Activated T-helper 1 cell treated with Interleukin-2 at 50 U/mL for 16 hours (primary cell): ENCODE results near the gene PSMC3.

ENCODE experiments used
- DNase-seq: peaks from one replicate; pipeline ENCODE4 v3.0.0-alpha.2; 2020; ENCODE audit warnings: low read depth

The PSMC3 gene

DNA sequence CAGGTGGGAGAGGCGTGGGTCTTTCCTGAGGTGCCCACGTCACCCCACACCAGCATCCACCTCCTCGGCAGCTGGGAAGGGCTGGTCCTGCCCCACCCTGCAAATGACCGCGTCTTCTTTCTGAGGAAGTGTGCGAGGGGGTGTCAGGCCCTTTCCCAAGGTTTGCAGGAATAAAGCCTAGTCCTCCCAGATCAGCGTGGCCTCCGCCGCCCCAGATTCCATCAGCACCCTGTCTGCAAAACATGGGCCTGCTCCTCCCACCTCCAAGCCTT lies 32.3 kb downstream of the PSMC3 start:
- DNase-seq = no peak

DNA sequence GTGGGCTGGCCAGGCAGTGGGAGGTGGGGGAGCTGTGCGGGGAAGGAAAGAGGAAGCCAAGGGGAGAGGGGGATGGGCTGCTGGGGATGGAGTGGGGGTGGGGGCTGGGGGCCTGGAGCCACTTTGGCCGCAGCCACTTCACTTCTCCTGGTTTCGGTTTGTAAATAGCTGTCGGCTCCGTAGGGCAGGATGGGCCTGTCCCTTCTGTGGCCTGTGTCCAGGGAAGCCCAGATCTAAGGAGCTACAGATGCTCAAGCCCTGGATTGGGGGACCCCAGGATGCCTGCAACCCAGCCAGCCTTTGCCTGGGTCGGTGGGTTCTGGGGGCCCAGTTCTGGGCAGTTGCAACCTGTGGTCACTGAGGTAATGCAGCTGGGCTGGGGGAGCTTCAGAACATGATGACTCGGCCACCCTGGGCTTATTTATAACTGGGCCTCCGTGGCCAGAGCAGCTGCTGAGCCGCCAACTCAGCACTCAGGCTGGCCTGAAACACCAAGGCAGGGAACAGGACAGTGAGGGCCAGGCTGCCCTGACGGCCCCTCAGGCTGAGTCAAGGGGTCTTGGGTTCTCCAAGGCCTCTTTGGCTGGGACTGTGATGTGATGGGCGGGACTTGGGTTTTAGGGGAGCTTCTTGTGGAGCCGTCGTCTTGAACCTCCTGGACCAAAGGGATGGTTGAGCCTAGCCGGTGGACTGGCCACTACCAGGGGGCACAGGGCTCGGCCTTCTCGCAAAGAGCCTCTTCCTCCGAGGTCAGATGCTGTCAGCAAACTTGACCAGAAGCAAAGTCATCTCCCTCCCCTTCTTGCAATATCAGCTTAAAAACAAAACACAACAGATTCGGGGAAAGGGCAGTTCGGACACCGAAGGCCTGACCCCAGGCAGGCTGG lies 32.8 kb downstream of the PSMC3 start:
- no peak for DNase-seq

DNA sequence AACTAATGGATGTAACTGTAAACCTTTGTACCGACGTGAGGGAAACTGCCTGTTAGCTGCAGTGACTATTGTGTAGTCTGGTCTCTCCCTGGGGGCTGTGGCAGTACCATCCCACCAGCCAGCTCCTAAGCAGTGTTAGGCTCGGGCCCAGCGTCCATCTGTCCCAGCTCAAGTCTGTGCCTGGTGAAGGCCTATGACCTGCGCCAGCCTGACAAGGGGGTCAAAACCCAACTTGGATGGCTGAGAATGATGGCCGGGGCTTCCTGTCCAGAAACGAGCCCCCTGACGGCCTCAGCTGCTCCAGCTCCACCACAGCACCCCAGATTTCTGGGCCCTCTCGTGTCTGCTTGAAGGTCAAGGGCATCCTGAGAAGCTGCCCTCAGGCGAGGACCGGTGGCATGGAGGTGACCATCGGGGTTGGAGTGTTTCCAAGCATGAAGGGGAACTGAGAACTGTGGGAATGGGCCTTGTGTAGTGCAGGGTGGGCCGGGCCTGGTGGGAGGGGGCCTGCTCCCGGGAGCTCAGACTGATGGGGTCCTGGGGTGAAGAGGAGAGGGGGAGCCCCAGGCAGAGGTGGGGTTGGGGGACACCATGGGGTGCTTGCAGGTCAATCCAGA lies 33.6 kb downstream of the PSMC3 start:
- no peak for DNase-seq

DNA sequence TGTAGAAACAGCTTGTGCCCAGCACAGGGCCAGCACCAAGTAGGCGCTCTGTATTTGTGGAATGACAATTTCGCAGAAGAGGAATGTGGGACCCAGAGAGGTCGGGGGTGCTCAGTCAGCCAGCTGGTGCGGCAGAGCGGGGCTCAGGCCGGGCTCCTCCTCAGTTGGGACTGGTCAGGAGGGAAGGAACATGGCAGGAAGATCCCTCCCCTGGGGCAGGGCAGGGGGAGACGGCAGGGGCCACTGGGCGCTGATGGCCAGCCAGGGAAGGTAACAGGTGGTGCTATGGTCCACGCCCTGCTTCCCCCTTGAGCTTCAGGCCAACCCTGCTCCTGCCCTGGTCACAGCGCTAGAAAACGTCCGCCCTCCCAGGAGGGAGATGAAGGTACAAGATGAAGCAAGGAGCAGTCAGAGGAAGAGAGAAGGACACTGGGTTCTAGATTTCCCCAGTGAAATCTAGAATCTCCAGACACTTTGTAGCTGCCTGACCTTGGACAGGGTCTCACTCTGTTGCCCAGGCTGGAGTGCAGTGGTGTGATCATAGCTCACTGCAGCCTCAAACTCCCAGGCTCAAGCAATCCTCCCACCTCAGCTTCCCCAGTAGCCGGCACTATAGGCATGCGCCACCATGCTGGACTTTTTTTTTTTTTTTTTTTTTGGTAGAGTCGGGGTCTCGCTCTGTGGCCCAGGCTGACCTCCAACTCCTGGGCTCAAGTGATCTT lies 34.4 kb downstream of the PSMC3 start:
- no peak for DNase-seq

DNA sequence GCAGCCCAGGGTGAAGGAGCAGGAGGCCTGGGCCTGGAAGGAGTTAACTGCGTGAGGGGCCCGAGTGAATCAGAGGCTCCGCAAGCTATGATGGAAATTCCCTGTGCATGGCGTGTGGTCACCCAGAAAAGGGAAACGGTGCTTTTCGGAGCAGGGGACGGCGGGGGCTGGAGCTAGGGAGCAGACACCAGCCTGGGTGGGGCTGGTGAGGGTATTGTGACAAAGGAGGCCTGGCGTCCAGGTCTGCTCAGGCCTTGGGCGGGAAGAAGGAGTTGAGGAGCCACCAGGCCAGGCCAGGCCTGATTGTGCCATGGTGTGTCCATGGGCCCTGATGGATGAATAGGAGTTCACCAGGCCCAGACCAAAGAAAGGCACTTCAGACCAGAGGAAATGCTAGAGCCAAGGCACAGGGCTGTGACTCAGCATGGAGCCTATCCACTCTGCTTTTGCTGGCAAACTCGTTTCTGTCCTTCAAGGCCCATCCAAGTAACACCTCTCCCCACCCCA lies 35.1 kb downstream of the PSMC3 start:
- no peak for DNase-seq

DNA sequence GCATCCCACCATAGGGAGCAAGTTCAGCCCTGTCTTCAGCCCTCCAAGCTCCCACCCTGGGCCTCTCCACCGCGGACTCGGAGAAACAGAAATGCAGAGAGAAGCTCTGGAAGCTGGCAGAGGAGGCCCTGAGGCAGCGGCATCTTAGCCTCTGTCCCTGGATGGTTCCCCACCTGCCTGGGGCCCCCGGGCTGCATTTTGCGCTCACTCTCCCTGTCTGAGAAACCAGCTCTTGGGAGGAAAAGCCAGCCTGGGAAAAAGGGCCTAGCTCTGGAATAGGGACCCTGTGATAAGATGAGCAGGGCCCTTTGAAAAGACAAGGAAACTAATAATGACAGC lies 35.8 kb downstream of the PSMC3 start:
- no peak for DNase-seq

DNA sequence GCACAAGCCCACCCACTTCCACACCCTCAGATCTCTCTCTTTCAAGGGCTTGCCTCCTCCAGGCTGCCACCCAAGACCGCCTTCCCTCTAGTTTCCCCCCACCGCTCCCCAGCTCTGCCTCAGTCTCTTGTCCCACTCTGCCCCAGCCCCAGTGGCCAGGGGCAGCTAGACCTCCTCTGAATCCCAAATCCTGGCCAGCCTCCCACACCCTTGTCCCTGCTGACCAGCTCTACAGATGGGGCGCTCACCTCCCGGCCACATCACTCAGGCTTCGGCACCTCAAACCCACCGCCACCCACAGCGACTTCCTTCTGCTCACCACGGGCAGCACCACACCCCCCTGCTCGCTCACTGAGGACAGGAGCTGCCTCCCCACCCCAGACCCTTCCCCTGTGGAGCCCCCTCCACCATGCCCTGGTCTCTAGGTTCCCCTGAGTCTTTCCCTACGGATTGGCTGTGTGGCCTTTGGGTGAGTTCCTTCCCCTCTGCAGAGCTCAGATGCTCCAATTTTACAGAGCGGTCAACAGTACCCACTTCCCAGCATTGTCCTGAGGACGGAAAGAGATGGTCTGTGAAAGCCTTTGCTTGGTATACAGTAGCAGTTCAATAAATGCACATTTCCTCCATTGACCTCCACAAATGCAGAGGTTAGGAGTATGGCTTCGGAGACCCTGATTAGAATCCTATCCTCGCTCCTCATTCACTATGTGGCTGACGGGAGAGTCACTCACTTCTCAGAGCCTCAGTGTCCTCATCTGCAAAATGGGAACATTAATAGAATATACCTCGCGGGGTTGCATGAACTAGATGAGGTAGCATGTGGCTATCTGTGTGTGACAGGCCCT lies 36.4 kb downstream of the PSMC3 start:
- no peak for DNase-seq

DNA sequence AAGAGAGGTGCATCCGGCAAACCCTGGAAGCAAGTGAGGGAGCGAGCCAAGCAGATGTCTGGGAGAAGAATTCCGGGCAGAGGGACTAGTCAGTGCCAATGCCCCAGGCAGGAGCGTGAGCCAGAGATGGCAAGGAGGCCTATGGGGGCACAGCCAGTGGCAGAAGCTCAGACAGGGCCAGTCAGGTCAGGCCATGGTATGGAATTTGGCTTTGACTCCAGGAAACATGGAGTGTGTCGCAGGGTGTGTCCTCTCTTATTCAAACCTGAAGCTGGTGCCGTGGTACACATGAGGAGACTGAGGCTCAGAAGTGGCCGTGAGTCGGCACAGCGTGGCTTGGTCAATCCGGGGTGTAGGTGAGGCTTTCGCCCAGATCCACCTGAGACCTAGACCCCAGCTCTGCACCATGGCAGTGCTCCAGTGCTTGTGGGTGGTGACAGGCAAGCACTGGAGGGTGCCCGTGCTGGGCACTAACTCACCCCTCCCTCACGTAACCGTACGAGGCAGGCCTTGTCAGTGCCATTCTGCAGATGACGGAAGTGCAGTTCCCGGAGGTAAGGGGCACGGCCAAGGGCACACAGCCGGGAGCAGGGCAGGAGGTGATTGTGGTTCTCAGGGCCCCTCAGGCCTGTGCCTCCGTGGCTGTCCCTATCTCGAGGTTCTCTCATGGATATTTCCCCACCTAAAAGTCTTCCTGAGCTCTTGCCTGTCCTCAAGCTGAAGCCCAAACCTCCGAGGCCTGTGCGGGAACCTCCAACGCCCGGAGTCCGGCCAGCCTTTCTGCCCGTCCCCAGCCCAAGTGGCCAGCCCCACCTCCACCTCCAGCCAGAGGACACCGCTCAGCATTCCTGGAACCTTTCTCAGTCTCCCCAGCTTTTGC lies 37.3 kb downstream of the PSMC3 start:
- DNase-seq = no peak

DNA sequence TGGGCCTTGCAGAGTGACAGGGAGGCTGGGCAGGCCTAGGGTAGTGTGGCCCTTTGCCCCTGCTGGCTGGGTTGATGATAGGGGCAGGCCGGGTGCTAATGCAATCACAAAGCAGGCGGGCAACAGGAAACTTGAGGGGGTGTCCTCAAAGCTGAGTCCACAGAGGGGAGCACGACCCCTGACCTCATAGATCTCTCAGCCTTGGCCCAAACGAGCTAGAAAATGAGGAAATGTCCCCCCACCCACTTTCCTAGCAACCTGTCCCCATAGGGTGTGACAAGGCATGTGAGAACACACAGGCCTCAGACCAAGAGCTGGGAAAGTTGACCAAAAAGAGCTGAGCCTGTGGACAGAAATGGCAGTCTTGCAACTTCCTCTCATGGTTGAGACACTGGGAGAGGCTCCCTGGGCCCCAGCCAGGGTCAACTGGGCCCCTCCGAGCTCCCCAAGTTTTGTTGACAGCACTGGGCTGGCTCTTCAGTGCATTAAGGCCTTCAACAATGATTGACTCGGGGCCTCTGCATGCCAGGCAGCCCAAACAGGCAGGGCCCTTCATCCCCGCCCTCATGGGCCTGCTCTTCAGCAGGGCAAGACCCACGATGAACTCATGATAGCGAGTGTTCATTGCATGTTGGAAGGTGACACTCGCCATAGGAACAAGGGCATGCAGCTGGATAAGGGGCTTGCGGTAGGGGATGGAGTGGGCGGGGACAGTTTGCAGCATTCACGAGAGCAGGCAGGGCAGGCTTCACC lies 38.1 kb downstream of the PSMC3 start:
- no peak for DNase-seq

DNA sequence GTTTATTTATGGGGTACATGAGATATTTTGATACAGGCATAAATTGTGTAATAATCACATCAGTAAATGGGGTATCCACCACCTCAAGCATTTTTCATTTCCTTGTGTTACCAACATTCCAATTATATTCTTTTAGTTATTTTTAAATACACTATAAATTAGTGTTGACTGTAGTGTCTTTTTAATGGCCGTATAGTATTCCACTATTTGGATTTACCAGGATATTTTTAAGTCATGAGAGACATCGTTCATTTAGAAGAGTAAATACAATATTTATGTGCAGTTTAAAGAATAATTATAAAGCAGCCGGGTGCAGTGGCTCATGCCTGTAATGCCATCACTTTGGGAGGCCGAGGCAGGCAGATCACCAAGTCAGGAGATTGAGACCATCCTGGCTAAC lies 41.7 kb downstream of the PSMC3 start:
- no peak for DNase-seq

DNA sequence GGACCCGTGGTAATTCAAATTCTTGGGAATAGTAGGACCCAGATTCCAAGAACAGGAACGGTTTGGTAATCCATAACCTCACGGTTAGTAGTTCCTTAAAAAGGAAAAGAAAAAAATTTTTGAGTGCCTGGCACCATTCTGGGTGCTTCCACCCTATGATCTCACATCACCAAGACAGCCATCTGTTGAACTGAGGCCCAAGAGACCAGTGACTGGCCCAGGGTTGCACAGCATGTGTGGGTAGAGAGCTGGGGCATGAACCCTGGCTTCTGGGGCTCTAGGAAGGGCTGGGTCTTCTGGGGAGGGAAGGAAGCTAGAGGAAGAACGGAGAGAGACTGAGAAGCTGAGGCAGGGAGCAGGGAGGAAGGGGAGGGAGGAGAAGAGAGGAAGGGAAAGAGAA lies 43.2 kb downstream of the PSMC3 start:
- DNase-seq = no peak

DNA sequence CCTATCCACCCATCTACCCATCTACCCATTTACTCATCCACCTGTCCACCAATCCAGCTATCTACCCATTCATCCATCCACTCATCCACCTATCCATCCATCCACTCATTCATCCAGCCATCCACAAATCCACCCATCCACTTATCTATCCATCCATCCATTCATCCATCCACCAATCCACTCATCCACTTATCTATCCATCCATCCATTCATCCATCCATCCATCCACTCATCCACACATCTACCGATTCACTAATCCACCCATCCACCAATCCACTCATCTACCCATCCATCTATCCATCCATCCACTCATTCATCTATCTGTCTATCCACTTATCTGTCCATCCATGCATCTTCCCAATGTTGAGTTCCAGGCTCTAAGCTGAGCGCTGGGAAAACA lies 46.2 kb downstream of the PSMC3 start:
- DNase-seq = no peak

DNA sequence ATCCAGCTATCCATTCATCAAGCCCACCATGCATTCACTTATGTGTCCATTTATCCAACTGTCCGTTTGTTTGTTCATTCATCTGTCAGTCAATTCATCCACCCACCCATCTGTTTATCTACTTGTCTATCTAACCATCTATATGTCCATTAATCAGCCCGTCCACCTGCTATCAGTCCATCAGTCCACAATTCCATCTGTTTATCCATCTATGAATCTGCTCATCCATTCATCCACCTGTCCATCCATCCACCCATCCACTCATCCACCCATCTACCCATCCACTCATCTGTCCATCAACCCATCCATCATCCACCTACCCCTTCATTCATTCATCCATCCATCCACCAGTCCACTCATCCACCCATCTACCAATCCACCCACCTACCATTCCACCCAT lies 46.9 kb downstream of the PSMC3 start:
- DNase-seq = no peak

DNA sequence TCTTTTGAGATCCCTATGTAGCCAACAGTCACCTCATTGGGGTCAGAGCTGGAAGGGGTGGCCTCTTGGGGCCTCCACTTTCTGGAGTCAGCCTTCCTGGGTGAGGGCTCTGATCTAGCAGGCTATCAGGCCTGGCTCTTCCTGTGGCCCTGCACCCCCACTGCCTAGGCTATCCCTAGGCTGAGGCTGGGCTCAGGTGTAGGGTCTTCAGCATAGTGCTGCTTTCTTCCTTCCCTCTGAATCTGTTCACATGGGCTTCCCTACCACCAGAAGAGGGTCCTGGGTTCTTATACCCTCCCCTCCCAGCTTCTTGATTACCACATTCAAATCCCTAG lies 47.4 kb downstream of the PSMC3 start:
- no peak for DNase-seq

DNA sequence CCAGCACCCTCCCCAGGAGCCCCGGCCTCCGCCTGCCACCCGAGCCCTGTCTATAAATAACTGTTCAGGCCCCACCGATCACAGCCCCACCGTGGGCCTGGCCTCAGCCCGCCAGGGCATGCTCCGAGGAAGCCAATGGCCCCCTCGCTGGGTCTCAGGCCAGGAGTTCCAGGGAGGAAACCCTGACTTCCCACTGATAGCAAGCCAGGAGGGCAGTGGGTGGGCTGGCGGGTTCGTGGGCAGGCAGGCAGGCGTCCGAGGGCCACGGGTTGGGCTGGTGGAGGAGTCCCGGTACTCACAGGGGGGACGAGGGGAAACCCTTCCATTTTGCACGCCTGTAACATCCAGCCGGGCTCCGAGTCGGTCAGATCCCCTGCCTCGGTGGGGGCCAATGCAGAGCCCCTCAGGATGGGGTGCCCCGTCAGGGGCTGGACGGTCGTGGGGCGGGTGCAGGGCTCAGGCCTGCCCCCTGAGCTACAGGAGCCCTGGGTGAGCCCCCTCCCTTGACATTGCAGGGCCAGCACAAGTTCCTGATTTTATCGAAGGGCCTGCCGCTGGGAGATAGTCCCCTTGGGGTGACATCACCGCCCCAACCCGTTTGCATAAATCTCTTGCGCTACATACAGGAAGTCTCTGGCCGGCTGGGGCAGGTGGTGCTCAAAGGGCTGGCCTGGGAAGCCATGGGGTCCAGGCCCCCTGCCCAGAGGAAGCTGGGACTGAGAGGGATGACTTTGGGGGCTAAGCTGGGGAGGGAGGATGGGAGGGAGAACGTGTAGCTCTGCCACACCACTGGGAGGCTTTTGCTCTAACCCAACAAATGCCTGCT lies 48.0 kb downstream of the PSMC3 start, which contains the start of gene SPI1:
TSS of gene SPI1 (minus strand) at position 538 of the 826 bp plus-strand sequence. CDS start at position 344, 194 bp downstream.
- DNase-seq = no peak

DNA sequence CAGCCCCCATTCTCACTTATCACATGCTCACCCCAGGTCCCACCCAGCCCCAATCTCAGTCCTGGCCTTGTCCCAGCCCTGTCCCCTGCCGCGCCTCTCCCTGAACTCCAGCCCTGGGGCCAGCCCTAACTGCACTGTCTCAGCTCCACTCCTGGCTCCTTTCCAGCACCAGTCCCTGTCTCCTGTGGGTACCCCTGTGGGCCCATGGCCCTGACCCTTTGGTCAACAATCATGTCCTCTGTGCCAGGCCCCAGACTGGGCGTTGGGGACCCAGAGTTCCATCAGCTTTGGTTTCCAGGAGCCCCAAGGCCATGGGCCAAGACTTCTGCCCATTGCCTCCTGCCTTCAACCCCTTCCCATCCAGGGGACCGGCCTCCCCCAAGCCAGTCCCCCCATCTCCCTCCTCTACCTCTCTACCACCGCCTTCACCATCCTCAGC lies 48.6 kb downstream of the PSMC3 start:
- DNase-seq = no peak

DNA sequence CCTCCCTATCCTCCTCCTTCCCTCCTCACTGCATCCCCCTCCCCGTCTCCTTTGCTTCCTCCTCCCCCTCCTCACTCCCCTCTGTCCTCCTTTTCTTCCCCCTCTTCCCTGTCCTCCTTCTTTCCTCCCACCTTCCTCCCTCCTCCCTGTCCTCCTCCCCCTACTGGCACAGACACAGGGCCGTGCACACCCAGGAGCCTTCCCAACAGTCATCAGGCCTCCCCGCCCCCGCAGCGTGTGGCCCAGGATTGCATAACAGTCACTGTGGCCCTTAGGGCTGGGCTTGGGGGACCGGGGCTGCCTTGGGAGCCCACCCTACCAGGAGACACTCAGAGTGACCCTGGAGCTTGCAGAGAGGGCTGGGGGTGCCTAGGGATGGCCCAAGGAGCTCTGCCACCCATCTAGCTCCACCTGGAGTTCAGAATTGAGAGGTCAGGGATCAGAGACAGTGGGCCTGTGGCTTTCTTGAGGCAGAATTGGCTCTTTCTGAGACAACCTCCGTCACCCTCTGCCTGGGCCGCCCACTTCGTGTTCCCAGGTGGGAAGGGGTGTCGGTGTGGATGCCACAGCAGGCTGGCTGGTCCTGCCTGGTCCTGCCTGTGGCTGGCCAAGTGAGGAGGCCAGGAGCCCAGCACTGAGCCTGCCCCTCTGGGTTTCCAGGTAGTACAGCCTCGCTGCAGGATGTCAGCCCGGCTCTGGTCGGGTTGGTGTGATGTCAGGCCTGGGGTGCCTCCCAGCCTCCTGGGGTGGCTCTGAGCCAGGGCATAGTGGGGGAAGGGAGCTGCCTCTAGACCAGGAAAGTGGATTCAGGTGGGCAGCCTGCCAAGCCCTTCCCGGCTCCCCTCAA lies 49.5 kb downstream of the PSMC3 start:
- DNase-seq = no peak

DNA sequence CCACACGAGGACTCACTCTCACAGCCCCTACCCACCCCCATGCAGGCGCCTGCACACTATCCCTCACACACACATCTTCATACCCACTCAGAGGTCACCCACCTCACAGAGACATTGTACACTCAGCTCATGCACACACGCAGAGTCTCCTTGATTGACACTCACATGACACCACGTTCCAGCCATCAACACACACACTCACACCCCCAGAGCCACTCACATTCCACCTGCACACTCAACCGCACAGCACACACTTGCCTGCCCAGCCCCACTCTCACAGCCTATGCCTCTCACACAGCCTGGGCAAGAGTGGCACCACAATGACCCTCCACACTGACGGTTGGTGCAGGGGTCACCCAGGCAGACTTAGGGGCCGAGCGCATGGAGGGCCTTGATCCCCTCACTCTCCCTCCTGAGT lies 50.1 kb downstream of the PSMC3 start:
- DNase-seq = no peak
